Islet of Langerhans (tissue), 1 donor: ENCODE results near the gene NDRG3.

Experiments
- FAIRE-seq: peaks from one replicate; lab custom pipeline; 2011; peaks lifted over from hg19 to GRCh38; lab: Jason Lieb, UNC

The NDRG3 gene

GRCh38 chr20:36606158-36607066 lies 139.5 kb downstream of the NDRG3 start:
- no peak for FAIRE-seq

GRCh38 chr20:36605399-36606157 lies 140.3 kb downstream of the NDRG3 start, which contains the start of gene RAB5IF:
TSS of gene RAB5IF (plus strand) at chr20:36605779. CDS start at chr20:36605952, 173 bp downstream.
- FAIRE-seq, result peak; percentile 74

GRCh38 chr20:36604952-36605398 lies 140.9 kb downstream of the NDRG3 start:
- no peak for FAIRE-seq
